Peyer's patch (tissue), 4 donors: Measurements from ENCODE around the gene SBK3. TPM values are rescaled to one million over a fixed set of nuclear protein-coding genes. Genes with fewer than 3 reads are reported as not detected.
"Not testable (repeated sequence)": the region's sequence is repeated elsewhere in the genome, so short reads cannot be mapped to it uniquely, and the experiment has no call there.

Experiments
- DNase-seq, 3 donors: peaks; one replicate each; pipeline ENCODE4 v3.0.0-alpha.2; 2017 to 2019
- H3K27ac ChIP-seq, 4 donors: fragments of 200-600 bp; sonication (generic); one replicate each; pipeline ENCODE4 v1.5.1; 2016 to 2019
- H3K27me3 ChIP-seq, 2 donors: fragments of 200-600 bp; sonication (generic); one replicate each; pipeline ENCODE4 v1.5.1; 2019
- H3K36me3 ChIP-seq, 3 donors: fragments of 200-600 bp; sonication (generic); one replicate each; pipeline ENCODE4 v1.5.1; 2016 to 2019
- H3K4me1 ChIP-seq, 4 donors: fragments of 200-600 bp; sonication (generic); one replicate each; pipeline ENCODE4 v1.5.1; 2016 to 2019
- H3K4me3 ChIP-seq, 4 donors: fragments of 200-600 bp; sonication (generic); 1 replicate in 3 of 4; 2 replicates in 1 of 4; pipeline ENCODE4 v1.5.1; 2016 to 2019; ENCODE audit warnings: mild to moderate bottlenecking in 1 of 4
- H3K9me3 ChIP-seq, 4 donors: fragments of 200-600 bp; sonication (generic); one replicate each; pipeline ENCODE4 v1.5.1; 2016 to 2019; ENCODE audit warnings: mild to moderate bottlenecking in 1 of 4
- CTCF ChIP-seq, 6 experiments: fragments of 450-650 bp in 4 of 6; fragments of 200-600 bp in 2 of 6; sonication (generic) in 1 of 6; IDR thresholded peaks; one replicate each; pipeline ENCODE4 v1.5.1; 2017 to 2019; ENCODE audit warnings: antibody characterized with exemption in 6 of 6, mild to moderate bottlenecking in 3 of 6, moderate library complexity in 1 of 6
- POLR2A ChIP-seq, 2 donors: fragments of 450-650 bp; IDR thresholded peaks; one replicate each; pipeline ENCODE4 v1.5.1; 2017; ENCODE audit warnings: antibody characterized with exemption in 2 of 2, mild to moderate bottlenecking in 2 of 2, moderate library complexity in 2 of 2
- total RNA-seq, 4 donors: library from RNA; depleted of rRNA; stranded (reverse); fragments of >200 nt; gene quantifications; one replicate each; pipeline ENCODE4 v1.1.0, GENCODE V29; 2016

The SBK3 gene
- total RNA-seq, 4 donors from 2014 or later: 1.0 TPM; not detected in 3

GRCh38 chr19:55590109-55590508 is 44.8 kb upstream of the SBK3 start:
- H3K27me3 ChIP-seq: no peaks in the 10 kb centered on the region
- TF ChIP-seq CTCF (IDR thresholded peaks at IDR 0.05) (no peak), POLR2A (IDR thresholded peaks at IDR 0.05) (no peak)
- H3K4me3 ChIP-seq: no peak overlapping the region
- DNase-seq: no peak
- peaks cover 0 to 13% (median 0%) of the 10 kb centered on the region in 3 donors for H3K36me3 ChIP-seq
- no peak overlapping the region for H3K27ac ChIP-seq
- peaks cover 0 to 24% (median 12%) of the 10 kb centered on the region in 4 donors for H3K4me1 ChIP-seq
- no peaks in the 10 kb centered on the region for H3K9me3 ChIP-seq

- Histone ChIP-seq H3K36me3 (peaks cover 0 to 10% (median 0%) of the 10 kb centered on the region in 3 donors), H3K4me3 (no peak overlapping the region), H3K27me3 (no peaks in the 10 kb centered on the region), H3K27ac (no peak overlapping the region), H3K9me3 (no peaks in the 10 kb centered on the region), H3K4me1 (peaks cover 0 to 24% (median 12%) of the 10 kb centered on the region in 4 donors)
- DNase-seq: no peak
- TF ChIP-seq POLR2A (IDR thresholded peaks at IDR 0.05): no peak
- no peak for TF ChIP-seq CTCF (IDR thresholded peaks at IDR 0.05)
Measured at GRCh38 chr19:55588738-55589137, 43.4 kb upstream of the SBK3 start.

DNA sequence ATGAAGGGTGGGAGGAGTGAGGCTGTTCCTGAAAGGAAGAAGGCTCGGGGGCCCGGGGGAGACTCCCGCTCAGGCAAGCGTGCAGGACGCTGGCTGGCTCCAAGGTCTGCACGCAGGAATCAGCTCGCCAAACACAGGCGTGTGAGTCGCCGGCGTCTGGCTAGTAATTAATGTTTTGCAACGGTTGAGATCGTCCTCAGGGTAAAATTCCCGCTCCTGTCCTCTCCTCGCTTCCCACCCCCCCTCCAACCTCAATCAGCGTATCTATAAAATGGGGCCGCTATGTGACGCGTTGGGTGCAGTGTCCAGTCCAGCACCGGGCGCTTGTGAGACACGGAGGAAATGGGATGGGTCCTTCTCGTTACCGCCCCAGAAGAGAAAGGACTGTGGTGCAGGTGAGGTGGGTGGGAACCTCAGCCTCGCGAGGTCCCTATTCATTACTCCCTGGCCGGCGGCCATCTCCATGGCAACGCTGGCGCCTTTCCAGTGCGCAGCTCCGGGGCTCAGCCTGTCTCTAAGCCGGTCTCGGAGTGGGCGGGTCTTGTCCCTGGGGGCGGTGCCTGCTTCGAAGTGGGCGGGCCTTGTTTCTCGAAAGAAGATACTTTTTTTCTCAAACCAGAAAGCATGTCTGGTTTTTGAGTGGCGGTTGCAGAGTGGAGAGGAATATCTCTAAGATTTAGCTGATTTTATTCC is 41.8 kb upstream of the SBK3 start:
- Histone ChIP-seq H3K36me3 (peaks cover 0 to 3% (median 0%) of the 10 kb centered on the region in 3 donors), H3K27ac (peak overlapping the region in 1 of 4 donors; percentile 0), H3K4me1 (peaks cover 0 to 27% (median 12%) of the 10 kb centered on the region in 4 donors), H3K9me3 (no peaks in the 10 kb centered on the region), H3K27me3 (no peaks in the 10 kb centered on the region), H3K4me3 (peak overlapping the region; percentile 9 to 41 (median 37))
- no peak for TF ChIP-seq CTCF (IDR thresholded peaks at IDR 0.05)
- no peak for TF ChIP-seq POLR2A (IDR thresholded peaks at IDR 0.05)
- peak; percentile 93 to 96 (median 94) for DNase-seq

DNA sequence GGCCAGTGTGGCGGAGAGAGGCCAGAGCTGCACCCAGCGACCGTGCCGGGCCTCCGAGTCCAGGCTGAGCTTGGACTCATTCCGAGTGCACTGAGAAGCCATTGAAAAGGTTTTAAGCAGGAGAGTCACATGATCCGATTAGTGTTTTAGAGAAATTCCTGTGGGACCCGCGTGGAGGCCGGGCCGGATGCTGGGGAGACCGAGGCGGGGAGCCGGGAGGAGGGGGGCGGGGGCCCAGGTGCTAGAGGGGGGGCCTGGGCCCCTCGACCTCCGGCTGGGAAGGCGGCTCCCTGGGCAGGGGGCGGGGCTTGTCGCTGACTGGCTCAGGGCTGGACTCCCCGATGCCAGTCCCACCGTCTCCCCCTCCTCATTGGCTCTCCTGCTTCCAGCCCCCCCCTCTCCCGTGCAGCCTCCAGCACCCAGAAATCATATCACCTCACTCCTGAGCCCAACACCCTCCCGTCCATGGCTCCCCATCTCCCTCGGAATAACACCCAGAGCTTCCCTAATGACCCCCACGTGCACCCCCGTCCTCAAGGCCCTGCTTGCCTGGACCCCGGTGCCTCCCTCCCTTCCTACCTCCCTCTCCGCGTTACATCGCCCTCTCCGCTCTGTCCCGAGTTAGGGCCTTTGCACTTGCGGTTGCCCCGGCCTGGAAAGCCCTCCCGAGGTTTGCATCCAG is 40.5 kb upstream of the SBK3 start:
- TF ChIP-seq POLR2A (IDR thresholded peaks at IDR 0.05) (no peak), CTCF (IDR thresholded peaks at IDR 0.05) (no peak)
- Histone ChIP-seq H3K36me3 (no peaks in the 10 kb centered on the region), H3K4me3 (peak overlapping the region; percentile 22 to 40 (median 34)), H3K27ac (peak overlapping the region in 3 of 4 donors; percentile 20 to 52 (median 48)), H3K9me3 (no peaks in the 10 kb centered on the region), H3K4me1 (peaks cover 0 to 41% (median 16%) of the 10 kb centered on the region in 4 donors), H3K27me3 (no peaks in the 10 kb centered on the region)
- DNase-seq: peak; percentile 67 to 83 (median 74)

DNA sequence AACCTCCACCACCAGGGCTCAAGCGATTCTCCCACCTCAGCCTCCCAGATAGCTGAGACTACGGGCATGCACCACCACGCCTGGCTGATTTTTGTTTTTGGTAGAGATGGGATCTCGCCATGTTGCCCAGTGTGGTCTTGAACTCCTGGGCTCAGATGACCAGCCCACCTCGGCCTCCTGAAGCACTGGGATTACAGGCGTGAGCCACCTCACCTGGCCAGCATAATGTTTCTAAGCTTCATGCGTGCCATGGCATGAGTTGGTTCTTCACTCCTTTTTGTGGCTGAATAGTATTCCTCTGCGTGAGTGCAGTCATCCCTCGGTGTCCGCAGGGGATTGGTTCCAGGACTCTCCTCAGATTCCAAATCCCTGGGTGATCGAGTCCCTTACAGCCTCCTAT is 39.5 kb upstream of the SBK3 start:
- Histone ChIP-seq H3K27ac (no peak overlapping the region), H3K9me3 (no peaks in the 10 kb centered on the region), H3K4me1 (peaks cover 0 to 45% (median 16%) of the 10 kb centered on the region in 4 donors), H3K36me3 (no peaks in the 10 kb centered on the region), H3K27me3 (no peaks in the 10 kb centered on the region), H3K4me3 (no peak overlapping the region)
- TF ChIP-seq CTCF (IDR thresholded peaks at IDR 0.05): no peak
- no peak for TF ChIP-seq POLR2A (IDR thresholded peaks at IDR 0.05)
- no peak for DNase-seq

GRCh38 chr19:55583897-55584296 is 38.6 kb upstream of the SBK3 start:
- not testable (repeated sequence) for DNase-seq, H3K27ac ChIP-seq, H3K36me3 ChIP-seq, H3K27me3 ChIP-seq, H3K4me3 ChIP-seq, H3K9me3 ChIP-seq
- peaks cover 0 to 49% (median 16%) of the 10 kb centered on the region in 4 donors for H3K4me1 ChIP-seq

- H3K27me3 ChIP-seq, H3K9me3 ChIP-seq, H3K4me3 ChIP-seq, H3K27ac ChIP-seq, DNase-seq: not testable (repeated sequence)
- H3K4me1 ChIP-seq: peaks cover 0 to 44% (median 15%) of the 10 kb centered on the region in 4 donors
- H3K36me3 ChIP-seq: peaks cover 0 to 19% (median 0%) of the 10 kb centered on the region in 3 donors
Measured at GRCh38 chr19:55582284-55582683, 36.9 kb upstream of the SBK3 start.
